Astrocyte of the cerebellum (primary cell): ENCODE data around the gene DNAH17.

Experiments used
- DNase-seq: peaks from one replicate; pipeline ENCODE4 v3.0.0-alpha.2; 2011; ENCODE audit warnings: low read depth
- H3K4me3 ChIP-seq: 2 replicates; pipeline ENCODE4 v1.5.1; 2011; ENCODE audit warnings: mild to moderate bottlenecking, low read depth, low read length, moderate library complexity
- in situ Hi-C: cut with HindIII; loops from 2 replicates; pipeline ENCODE4 v1.10.0; 2017; ENCODE audit warnings: low sequenced_read_pairs
- TF ChIP-seq, protein P1 (sequence below): IDR thresholded peaks from 2 replicates; pipeline ENCODE4 v1.5.1; 2012; ENCODE audit warnings: low read length, low read depth, moderate library complexity, mild to moderate bottlenecking; ENCODE audit errors: missing control alignments

DNAH17 gene

DNA sequence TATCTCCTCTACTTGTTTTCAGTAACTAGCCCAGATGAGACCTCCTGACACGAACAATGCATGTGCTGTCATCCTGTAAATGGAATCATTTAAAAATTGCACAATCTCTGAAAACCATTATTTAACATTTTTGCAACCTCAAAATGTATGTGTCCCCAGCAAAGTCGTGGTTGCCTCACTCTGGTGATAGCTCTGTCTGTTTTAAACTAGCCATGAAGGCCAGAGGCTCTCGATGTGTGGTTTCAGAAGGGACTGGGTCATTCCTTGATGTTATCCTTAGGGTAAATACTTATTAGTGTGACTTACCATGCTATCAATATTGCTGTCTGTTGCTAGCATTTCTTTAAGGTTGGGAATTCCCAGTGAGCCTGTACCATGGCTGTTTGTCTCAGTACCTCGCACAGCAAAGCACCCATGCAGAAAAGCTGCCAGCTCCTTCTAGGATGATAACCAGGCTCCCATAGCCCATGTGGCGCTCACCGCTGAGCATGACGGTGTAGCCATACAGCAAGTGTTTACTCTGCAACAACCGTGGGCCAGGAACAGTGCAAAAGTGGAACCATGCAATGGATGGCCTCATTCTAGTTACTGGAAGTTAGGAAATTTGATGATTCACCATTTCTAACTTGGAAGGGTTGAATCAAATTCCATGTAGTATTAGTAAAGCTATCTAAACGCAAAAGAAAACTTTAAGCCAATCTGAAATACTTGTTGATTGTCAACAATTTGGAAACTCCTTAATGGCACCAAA is 201.6 kb downstream of the DNAH17 start:
- in situ Hi-C loops = no loop called here
- TF ChIP-seq, protein P1, sequence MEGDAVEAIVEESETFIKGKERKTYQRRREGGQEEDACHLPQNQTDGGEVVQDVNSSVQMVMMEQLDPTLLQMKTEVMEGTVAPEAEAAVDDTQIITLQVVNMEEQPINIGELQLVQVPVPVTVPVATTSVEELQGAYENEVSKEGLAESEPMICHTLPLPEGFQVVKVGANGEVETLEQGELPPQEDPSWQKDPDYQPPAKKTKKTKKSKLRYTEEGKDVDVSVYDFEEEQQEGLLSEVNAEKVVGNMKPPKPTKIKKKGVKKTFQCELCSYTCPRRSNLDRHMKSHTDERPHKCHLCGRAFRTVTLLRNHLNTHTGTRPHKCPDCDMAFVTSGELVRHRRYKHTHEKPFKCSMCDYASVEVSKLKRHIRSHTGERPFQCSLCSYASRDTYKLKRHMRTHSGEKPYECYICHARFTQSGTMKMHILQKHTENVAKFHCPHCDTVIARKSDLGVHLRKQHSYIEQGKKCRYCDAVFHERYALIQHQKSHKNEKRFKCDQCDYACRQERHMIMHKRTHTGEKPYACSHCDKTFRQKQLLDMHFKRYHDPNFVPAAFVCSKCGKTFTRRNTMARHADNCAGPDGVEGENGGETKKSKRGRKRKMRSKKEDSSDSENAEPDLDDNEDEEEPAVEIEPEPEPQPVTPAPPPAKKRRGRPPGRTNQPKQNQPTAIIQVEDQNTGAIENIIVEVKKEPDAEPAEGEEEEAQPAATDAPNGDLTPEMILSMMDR = no peak
- H3K4me3 ChIP-seq = no peak overlapping the region
- peak; percentile 89 for DNase-seq

DNA sequence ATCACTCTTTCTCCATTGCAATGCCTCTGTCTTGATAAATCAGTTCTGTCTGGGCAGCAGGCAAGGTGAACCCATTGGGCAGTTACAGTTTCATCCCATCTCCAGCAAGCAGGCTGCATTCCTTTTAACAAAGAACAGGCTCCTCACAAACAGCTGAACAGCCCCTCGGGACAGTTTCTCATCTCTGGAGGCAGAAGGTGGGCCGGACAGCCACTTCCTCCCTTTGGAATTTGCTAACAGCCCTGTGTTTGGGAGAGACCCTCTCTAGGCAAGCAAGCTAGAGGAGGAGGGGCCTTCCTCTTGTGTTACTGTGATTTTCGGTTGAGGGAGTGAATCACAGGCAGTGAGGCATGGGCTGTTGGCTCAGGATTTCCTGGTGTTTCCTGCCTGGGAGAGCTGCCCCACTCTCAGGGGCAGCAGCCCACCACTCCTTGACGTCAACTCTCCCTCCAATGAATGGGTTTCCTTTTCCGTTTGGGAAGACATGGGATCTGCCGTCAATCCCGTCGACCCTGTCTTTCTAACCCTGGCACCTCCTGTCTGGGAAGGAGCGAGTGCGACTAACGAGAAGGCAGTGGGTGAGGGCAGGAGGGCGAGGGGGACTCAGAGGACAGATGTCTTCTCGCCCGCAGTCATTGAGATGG is 202.4 kb downstream of the DNAH17 start:
- in situ Hi-C loops = no loop called here
- H3K4me3 ChIP-seq = no peak overlapping the region
- TF ChIP-seq, protein P1 = no peak
- peak; percentile 65 for DNase-seq

DNA sequence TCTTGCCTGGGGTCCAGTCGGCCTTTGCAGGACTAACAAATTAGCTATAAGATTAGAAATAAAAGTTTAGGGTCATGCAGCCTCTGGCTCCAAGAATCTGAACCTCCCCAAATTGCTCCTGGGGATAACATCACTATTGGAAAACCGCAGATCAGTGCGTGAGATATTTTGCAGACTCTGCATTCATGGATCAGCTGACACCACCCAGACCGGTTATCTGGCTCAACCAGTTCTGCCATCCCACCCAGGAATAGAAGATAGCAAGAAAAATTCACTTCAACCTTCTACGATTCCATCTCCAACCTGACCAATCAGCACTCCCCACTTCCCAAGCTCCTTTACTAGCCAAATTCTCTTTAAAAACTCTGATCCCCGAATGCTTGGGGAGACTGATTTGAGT is 203.0 kb downstream of the DNAH17 start:
- TF ChIP-seq, protein P1 = no peak
- no peak for DNase-seq
- no peak overlapping the region for H3K4me3 ChIP-seq
- in situ Hi-C loops = no loop called here
